ENCODE measurements around the gene GIPC2.
A peak's percentile ranks its signal among the peaks of the same experiment; 100 is the strongest.

Gene GIPC2

GRCh38 chr1:78088486-78088885 is 42.7 kb downstream of the GIPC2 start:
- peaks cover 13% of the 10 kb centered on the region for H3K9me3 ChIP-seq (ENCODE audit: control insufficient read depth, low read length)
- H3K27me3 ChIP-seq (replicated peaks; ENCODE audit: control insufficient read depth, insufficient read depth, low read length) = no peaks in the 10 kb centered on the region

GRCh38 chr1:78089010-78089409 is 43.2 kb downstream of the GIPC2 start:
- H3K27me3 ChIP-seq (replicated peaks; ENCODE audit: control insufficient read depth, insufficient read depth, low read length) = no peaks in the 10 kb centered on the region
- peaks cover 13% of the 10 kb centered on the region for H3K9me3 ChIP-seq (ENCODE audit: control insufficient read depth, low read length)
- H3K36me3 ChIP-seq (ENCODE audit: control insufficient read depth, insufficient read depth, low read length, severe bottlenecking) = no peaks in the 10 kb centered on the region
- no peak overlapping the region for H3K9ac ChIP-seq (ENCODE audit: low read length)
- no peak for DNase-seq (ENCODE audit: low read depth)
- no peak overlapping the region for H3K4me3 ChIP-seq (ENCODE audit: low read length)
- peaks cover 3% of the 10 kb centered on the region for H3K4me1 ChIP-seq (ENCODE audit: control insufficient read depth, insufficient read depth, low read length)

More at GRCh38 chr1:78088486-78088885, 42.7 kb downstream of the GIPC2 start:
- DNase-seq (ENCODE audit: low read depth) = no peak
- Histone ChIP-seq H3K9ac (ENCODE audit: low read length) (no peak overlapping the region), H3K4me3 (ENCODE audit: low read length) (no peak overlapping the region), H3K36me3 (ENCODE audit: control insufficient read depth, insufficient read depth, low read length, severe bottlenecking) (no peaks in the 10 kb centered on the region), H3K4me1 (ENCODE audit: control insufficient read depth, insufficient read depth, low read length) (peaks cover 3% of the 10 kb centered on the region)

DNA sequence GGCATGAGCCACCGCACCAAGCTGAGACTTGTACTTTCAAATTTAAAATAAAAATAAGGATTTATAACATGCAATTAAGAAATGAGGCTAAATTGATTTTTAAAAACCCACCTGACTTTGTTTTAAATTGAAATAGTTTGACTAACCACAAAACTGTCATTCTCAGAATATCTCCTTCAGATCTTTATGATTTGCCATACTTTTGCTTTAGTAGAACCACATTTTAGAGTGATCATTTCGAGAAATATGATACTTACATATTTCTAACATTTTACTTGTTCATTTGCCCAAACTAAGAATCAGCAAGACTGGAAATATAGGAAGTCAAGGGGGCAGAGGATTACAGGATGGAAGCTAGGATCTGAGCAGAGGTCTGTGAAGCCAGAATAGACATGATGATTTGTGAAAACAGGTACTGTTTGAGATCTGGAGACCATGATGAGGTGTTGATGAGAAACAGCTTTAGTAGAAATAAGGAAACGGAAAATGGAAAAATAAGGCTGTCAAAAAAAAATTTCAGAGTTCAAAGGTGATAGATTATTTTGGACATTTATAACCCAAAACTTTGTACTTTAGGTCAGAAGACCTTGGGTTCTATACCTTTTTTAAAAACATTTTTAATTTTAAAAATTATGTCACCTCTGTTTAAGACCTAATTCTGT is 44.8 kb downstream of the GIPC2 start:
- Histone ChIP-seq H3K4me1 (ENCODE audit: control insufficient read depth, insufficient read depth, low read length) (peaks cover 3% of the 10 kb centered on the region), H3K4me3 (ENCODE audit: low read length) (no peak overlapping the region), H3K9me3 (ENCODE audit: control insufficient read depth, low read length) (peaks cover 13% of the 10 kb centered on the region), H3K27me3 (replicated peaks; ENCODE audit: control insufficient read depth, insufficient read depth, low read length) (no peaks in the 10 kb centered on the region), H3K36me3 (ENCODE audit: control insufficient read depth, insufficient read depth, low read length, severe bottlenecking) (no peaks in the 10 kb centered on the region), H3K9ac (ENCODE audit: low read length) (no peak overlapping the region)
- peak; percentile 49 for DNase-seq (ENCODE audit: low read depth)

DNA sequence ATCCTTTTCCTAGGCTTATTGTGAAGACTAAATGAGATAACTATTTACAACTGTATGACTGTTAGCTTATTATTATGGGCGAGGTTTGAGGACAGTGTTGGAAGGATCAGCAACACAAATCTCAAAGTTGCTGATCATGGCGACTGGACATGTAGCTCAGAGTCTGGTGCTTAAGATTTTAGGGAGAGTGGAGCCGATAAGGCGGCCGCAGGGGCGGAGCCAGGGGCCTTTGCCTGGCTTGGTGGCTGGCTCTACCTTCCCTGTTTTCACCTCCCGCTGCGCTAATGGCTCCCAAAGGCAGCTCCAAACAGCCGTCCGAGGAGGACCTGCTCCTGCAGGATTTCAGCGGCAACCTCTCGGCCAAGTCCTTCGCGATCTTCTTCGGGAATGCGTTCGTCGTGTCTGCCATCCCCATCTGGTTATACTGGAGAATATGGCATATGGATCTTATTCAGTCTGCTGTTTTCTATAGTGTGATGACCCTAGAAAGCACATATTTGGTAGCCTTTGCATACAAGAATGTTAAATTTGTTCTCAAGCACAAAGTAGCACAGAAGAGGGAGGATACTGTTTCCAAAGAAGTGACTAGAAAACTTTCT is 45.5 kb downstream of the GIPC2 start:
- Histone ChIP-seq H3K36me3 (ENCODE audit: control insufficient read depth, insufficient read depth, low read length, severe bottlenecking) (no peaks in the 10 kb centered on the region), H3K27me3 (replicated peaks; ENCODE audit: control insufficient read depth, insufficient read depth, low read length) (no peaks in the 10 kb centered on the region), H3K9me3 (ENCODE audit: control insufficient read depth, low read length) (peaks cover 10% of the 10 kb centered on the region), H3K4me1 (ENCODE audit: control insufficient read depth, insufficient read depth, low read length) (peaks cover 9% of the 10 kb centered on the region), H3K9ac (ENCODE audit: low read length) (no peak overlapping the region), H3K4me3 (ENCODE audit: low read length) (no peak overlapping the region)
- no peak for DNase-seq (ENCODE audit: low read depth)

DNA sequence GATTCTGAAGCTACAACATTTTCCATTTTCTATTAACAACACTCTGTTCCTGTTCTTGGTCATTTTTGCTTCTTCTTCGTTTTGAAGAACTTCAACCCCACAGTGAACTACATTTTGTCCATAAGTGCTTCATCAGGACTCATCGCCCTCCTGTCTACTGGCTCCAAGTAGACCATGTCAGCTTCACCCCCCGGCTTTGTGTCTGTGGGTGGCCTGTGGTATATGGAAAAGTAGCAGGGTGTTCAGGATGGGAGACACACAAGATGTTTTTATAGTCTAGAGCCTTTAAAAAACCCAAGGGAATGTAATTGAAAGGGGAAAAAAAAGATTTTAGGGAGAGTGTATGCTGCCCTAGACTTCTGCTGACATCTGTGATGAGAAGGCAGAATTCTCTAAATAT is 46.1 kb downstream of the GIPC2 start:
- H3K4me1 ChIP-seq (ENCODE audit: control insufficient read depth, insufficient read depth, low read length) = peaks cover 14% of the 10 kb centered on the region

GRCh38 chr1:78092643-78093042 is 46.9 kb downstream of the GIPC2 start:
- Histone ChIP-seq H3K4me1 (ENCODE audit: control insufficient read depth, insufficient read depth, low read length) (peaks cover 22% of the 10 kb centered on the region), H3K27me3 (replicated peaks; ENCODE audit: control insufficient read depth, insufficient read depth, low read length) (no peaks in the 10 kb centered on the region), H3K36me3 (ENCODE audit: control insufficient read depth, insufficient read depth, low read length, severe bottlenecking) (no peaks in the 10 kb centered on the region), H3K4me3 (ENCODE audit: low read length) (no peak overlapping the region), H3K9me3 (ENCODE audit: control insufficient read depth, low read length) (no peaks in the 10 kb centered on the region), H3K9ac (ENCODE audit: low read length) (no peak overlapping the region)
- peak; percentile 48 for DNase-seq (ENCODE audit: low read depth)

More for the DNA sequence above, 46.1 kb downstream of the GIPC2 start:
- no peak overlapping the region for H3K9ac ChIP-seq (ENCODE audit: low read length)
- no peak for DNase-seq (ENCODE audit: low read depth)
- H3K36me3 ChIP-seq (ENCODE audit: control insufficient read depth, insufficient read depth, low read length, severe bottlenecking) = no peaks in the 10 kb centered on the region
- no peak overlapping the region for H3K4me3 ChIP-seq (ENCODE audit: low read length)
- H3K27me3 ChIP-seq (replicated peaks; ENCODE audit: control insufficient read depth, insufficient read depth, low read length) = no peaks in the 10 kb centered on the region
- H3K9me3 ChIP-seq (ENCODE audit: control insufficient read depth, low read length) = peaks cover 5% of the 10 kb centered on the region

DNA sequence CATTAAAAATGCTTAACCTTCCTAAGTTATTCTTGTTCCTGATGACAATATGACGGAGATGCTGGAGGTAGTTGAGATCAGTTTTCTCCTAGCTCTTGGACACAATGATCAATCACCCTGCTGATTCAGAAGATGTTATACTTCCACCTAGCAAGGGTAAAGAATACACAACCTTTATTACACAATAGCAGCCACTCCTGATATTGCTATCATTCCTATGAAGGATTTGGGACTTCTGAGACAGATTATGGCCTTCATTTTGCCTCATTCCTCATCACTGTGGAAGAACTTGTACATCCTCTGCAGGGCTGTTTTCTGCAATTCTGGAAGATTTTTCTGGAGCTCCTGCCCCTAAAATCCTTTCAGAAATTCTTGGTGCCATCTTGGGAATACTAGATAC is 47.8 kb downstream of the GIPC2 start:
- no peak overlapping the region for H3K9ac ChIP-seq (ENCODE audit: low read length)
- H3K4me1 ChIP-seq (ENCODE audit: control insufficient read depth, insufficient read depth, low read length) = peaks cover 27% of the 10 kb centered on the region
- no peaks in the 10 kb centered on the region for H3K27me3 ChIP-seq (replicated peaks; ENCODE audit: control insufficient read depth, insufficient read depth, low read length)
- H3K4me3 ChIP-seq (ENCODE audit: low read length) = no peak overlapping the region
- no peaks in the 10 kb centered on the region for H3K36me3 ChIP-seq (ENCODE audit: control insufficient read depth, insufficient read depth, low read length, severe bottlenecking)
- no peaks in the 10 kb centered on the region for H3K9me3 ChIP-seq (ENCODE audit: control insufficient read depth, low read length)
- no peak for DNase-seq (ENCODE audit: low read depth)

- no peak for DNase-seq (ENCODE audit: low read depth)
- Histone ChIP-seq H3K4me3 (ENCODE audit: low read length) (no peak overlapping the region), H3K36me3 (ENCODE audit: control insufficient read depth, insufficient read depth, low read length, severe bottlenecking) (no peaks in the 10 kb centered on the region), H3K9me3 (ENCODE audit: control insufficient read depth, low read length) (no peaks in the 10 kb centered on the region), H3K9ac (ENCODE audit: low read length) (no peak overlapping the region), H3K4me1 (ENCODE audit: control insufficient read depth, insufficient read depth, low read length) (peaks cover 27% of the 10 kb centered on the region), H3K27me3 (replicated peaks; ENCODE audit: control insufficient read depth, insufficient read depth, low read length) (no peaks in the 10 kb centered on the region)
Observed at GRCh38 chr1:78094639-78095038, 48.9 kb downstream of the GIPC2 start.

DNA sequence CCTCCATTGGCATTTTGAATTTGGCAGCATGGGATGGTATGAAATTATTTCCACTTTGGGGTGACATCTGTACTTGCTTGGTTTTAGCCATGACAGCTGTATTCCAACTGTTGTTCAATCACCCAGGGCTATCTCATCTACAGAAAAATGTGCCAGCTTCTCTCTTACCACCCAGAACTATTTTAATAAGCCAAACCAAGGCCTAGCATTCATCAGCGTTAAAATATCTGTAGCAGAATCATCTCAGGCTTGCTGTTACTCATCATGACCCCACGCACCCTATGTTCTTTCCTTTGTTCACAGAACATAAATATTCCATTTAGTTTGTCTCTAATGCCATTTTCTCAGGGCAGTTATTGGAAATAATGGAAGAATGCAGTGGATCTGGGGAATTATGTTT is 49.8 kb downstream of the GIPC2 start:
- DNase-seq (ENCODE audit: low read depth) = peak; percentile 79
- Histone ChIP-seq H3K4me1 (ENCODE audit: control insufficient read depth, insufficient read depth, low read length) (peaks cover 26% of the 10 kb centered on the region), H3K9ac (ENCODE audit: low read length) (peak overlapping the region; percentile 43), H3K36me3 (ENCODE audit: control insufficient read depth, insufficient read depth, low read length, severe bottlenecking) (no peaks in the 10 kb centered on the region), H3K9me3 (ENCODE audit: control insufficient read depth, low read length) (no peaks in the 10 kb centered on the region), H3K27me3 (replicated peaks; ENCODE audit: control insufficient read depth, insufficient read depth, low read length) (no peaks in the 10 kb centered on the region), H3K4me3 (ENCODE audit: low read length) (no peak overlapping the region)

GRCh38 chr1:78096017-78096416 is 50.3 kb downstream of the GIPC2 start:
- Histone ChIP-seq H3K9me3 (ENCODE audit: control insufficient read depth, low read length) (no peaks in the 10 kb centered on the region), H3K27me3 (replicated peaks; ENCODE audit: control insufficient read depth, insufficient read depth, low read length) (no peaks in the 10 kb centered on the region), H3K9ac (ENCODE audit: low read length) (peak overlapping the region; percentile 38), H3K4me3 (ENCODE audit: low read length) (no peak overlapping the region), H3K4me1 (ENCODE audit: control insufficient read depth, insufficient read depth, low read length) (peaks cover 27% of the 10 kb centered on the region), H3K36me3 (ENCODE audit: control insufficient read depth, insufficient read depth, low read length, severe bottlenecking) (no peaks in the 10 kb centered on the region)
- DNase-seq (ENCODE audit: low read depth) = no peak

DNA sequence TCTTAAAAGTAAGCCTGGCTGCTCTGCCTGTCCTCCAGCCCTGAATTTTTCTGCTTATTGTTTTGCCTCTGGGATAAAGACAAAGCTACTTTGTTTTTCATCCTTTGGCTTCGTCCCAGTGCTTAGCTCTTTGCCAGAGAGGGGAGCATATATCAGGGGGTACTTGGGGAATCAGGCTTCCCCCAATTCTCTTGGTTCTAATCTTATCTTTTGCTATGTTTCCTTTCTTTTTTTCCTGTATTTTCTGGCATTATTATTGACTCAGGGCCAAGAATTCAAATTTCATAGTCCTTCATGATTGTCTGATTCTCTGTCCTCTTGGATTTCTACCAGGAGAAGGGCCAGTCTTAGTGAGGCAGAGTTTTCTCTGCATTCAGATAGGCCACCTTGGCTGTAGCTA is 51.2 kb downstream of the GIPC2 start:
- no peak overlapping the region for H3K4me3 ChIP-seq (ENCODE audit: low read length)
- DNase-seq (ENCODE audit: low read depth) = no peak
- no peaks in the 10 kb centered on the region for H3K36me3 ChIP-seq (ENCODE audit: control insufficient read depth, insufficient read depth, low read length, severe bottlenecking)
- H3K9ac ChIP-seq (ENCODE audit: low read length) = peak overlapping the region; percentile 60
- H3K27me3 ChIP-seq (replicated peaks; ENCODE audit: control insufficient read depth, insufficient read depth, low read length) = no peaks in the 10 kb centered on the region
- H3K4me1 ChIP-seq (ENCODE audit: control insufficient read depth, insufficient read depth, low read length) = peaks cover 37% of the 10 kb centered on the region
- H3K9me3 ChIP-seq (ENCODE audit: control insufficient read depth, low read length) = no peaks in the 10 kb centered on the region

GRCh38 chr1:78101051-78101450 is 55.3 kb downstream of the GIPC2 start:
- H3K36me3 ChIP-seq (ENCODE audit: control insufficient read depth, insufficient read depth, low read length, severe bottlenecking) = no peaks in the 10 kb centered on the region
- no peak overlapping the region for H3K4me3 ChIP-seq (ENCODE audit: low read length)
- H3K4me1 ChIP-seq (ENCODE audit: control insufficient read depth, insufficient read depth, low read length) = peaks cover 61% of the 10 kb centered on the region
- peak overlapping the region; percentile 73 for H3K9ac ChIP-seq (ENCODE audit: low read length)
- DNase-seq (ENCODE audit: low read depth) = no peak
- H3K9me3 ChIP-seq (ENCODE audit: control insufficient read depth, low read length) = no peaks in the 10 kb centered on the region
- H3K27me3 ChIP-seq (replicated peaks; ENCODE audit: control insufficient read depth, insufficient read depth, low read length) = no peaks in the 10 kb centered on the region

Data from adipocyte (in vitro differentiated cells).